D721Med (cell line): Measurements from ENCODE around the gene STPG4.

Experiments
- DNase-seq: peaks from one replicate; pipeline ENCODE4 v3.0.0; 2011; ENCODE audit warnings: low spot score; ENCODE audit not compliant: insufficient read length
- FAIRE-seq: peaks from 2 replicates; lab custom pipeline; 2011; peaks lifted over from hg19 to GRCh38; lab: Jason Lieb, UNC
- CTCF ChIP-seq: IDR thresholded peaks from 2 replicates; pipeline ENCODE4 v1.5.1; 2012; ENCODE audit warnings: mild to moderate bottlenecking, control low read depth; ENCODE audit not compliant: insufficient read depth; ENCODE audit errors: missing control alignments

STPG4 gene

GRCh38 chr2:47181176-47181575 is 26.1 kb upstream of the STPG4 start:
- no peak for TF ChIP-seq CTCF
- no peak for FAIRE-seq
- DNase-seq = no peak

- no peak for DNase-seq
- no peak for TF ChIP-seq CTCF
- no peak for FAIRE-seq
Observed at GRCh38 chr2:47180531-47180930, 25.4 kb upstream of the STPG4 start.

GRCh38 chr2:47179388-47179787 is 24.3 kb upstream of the STPG4 start:
- FAIRE-seq (no peak), DNase-seq (no peak)
- no peak for TF ChIP-seq CTCF

GRCh38 chr2:47178341-47178740 is 23.2 kb upstream of the STPG4 start:
- DNase-seq = no peak

GRCh38 chr2:47177043-47177565 is 22.0 kb upstream of the STPG4 start:
- no peak for FAIRE-seq
- TF ChIP-seq CTCF = no peak
- no peak for DNase-seq

More at GRCh38 chr2:47178341-47178740, 23.2 kb upstream of the STPG4 start:
- no peak for FAIRE-seq
- TF ChIP-seq CTCF = no peak

- DNase-seq = no peak
- no peak for FAIRE-seq
- TF ChIP-seq CTCF = no peak
Observed at GRCh38 chr2:47174733-47175361, 19.7 kb upstream of the STPG4 start.

- DNase-seq (no peak), FAIRE-seq (no peak)
- TF ChIP-seq CTCF = no peak
Observed at GRCh38 chr2:47173986-47174732, 19.1 kb upstream of the STPG4 start.
